Astrocyte of the spinal cord (primary cell): ENCODE data around the gene TSPEAR.

Experiments used
- DNase-seq: peaks from one replicate; pipeline ENCODE4 v3.0.0; 2011; ENCODE audit warnings: low read depth, low spot score
- H3K4me3 ChIP-seq: 2 replicates; pipeline ENCODE4 v1.5.1; 2011; ENCODE audit warnings: low read depth, mild to moderate bottlenecking, low read length, moderate library complexity
- in situ Hi-C: cut with HindIII; loops from 2 replicates; pipeline ENCODE4 v1.10.0; 2017; ENCODE audit warnings: low sequenced_read_pairs
- TF ChIP-seq, protein P1 (sequence below): IDR thresholded peaks from 2 replicates; pipeline ENCODE4 v1.5.1; 2012; ENCODE audit warnings: low read depth, mild to moderate bottlenecking, low read length, inconsistent platforms

Gene TSPEAR

DNA sequence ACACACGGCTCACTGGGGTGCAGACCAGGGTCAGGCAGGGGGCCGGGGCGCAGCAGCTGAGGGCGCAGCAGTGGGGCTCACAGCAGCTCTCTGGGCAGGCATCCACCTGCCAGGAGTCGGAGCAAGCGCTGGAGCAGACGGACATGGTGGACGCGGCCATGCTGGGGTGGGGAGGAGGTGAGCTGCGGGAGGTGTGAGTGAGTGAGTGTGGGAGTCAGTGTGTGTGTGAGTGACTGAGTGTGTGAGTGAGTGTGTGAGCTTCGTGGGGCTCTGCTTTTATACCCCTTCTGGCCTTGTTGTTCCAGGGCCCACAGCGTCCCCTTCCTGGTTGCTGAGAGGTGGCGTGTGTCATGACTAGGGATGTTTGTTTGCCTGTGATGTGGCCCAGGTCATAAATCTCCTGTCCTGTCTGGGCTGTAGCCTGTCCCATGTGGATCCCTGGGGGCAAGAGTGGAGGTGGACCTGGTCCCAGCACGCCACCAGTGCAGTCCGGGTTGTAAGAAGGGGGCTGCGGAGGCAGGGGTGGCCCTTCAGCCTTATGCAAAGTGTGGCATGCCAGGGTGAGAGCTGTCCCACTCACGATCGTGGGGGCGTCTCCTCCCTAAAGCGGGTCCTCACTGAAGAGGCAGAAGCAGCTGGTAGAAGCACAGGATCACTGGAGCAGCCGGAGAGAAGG is 171.2 kb downstream of the TSPEAR start, which contains the start of gene KRTAP10-1:
KRTAP10-1 (minus strand) TSS at position 205 of the 676 bp plus-strand sequence; CDS start at position 160, 45 bp downstream.
- no peak for DNase-seq
- TF ChIP-seq, protein P1, sequence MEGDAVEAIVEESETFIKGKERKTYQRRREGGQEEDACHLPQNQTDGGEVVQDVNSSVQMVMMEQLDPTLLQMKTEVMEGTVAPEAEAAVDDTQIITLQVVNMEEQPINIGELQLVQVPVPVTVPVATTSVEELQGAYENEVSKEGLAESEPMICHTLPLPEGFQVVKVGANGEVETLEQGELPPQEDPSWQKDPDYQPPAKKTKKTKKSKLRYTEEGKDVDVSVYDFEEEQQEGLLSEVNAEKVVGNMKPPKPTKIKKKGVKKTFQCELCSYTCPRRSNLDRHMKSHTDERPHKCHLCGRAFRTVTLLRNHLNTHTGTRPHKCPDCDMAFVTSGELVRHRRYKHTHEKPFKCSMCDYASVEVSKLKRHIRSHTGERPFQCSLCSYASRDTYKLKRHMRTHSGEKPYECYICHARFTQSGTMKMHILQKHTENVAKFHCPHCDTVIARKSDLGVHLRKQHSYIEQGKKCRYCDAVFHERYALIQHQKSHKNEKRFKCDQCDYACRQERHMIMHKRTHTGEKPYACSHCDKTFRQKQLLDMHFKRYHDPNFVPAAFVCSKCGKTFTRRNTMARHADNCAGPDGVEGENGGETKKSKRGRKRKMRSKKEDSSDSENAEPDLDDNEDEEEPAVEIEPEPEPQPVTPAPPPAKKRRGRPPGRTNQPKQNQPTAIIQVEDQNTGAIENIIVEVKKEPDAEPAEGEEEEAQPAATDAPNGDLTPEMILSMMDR: no peak
- in situ Hi-C loops: no loop called here
- no peak within 1 kb of the TSS for H3K4me3 ChIP-seq

- no peak overlapping the region for H3K4me3 ChIP-seq
- DNase-seq: no peak
- TF ChIP-seq, protein P1: no peak
- in situ Hi-C loops: no loop called here
Observed at GRCh38 chr21:44539046-44539445, 172.3 kb downstream of the TSPEAR start.

DNA sequence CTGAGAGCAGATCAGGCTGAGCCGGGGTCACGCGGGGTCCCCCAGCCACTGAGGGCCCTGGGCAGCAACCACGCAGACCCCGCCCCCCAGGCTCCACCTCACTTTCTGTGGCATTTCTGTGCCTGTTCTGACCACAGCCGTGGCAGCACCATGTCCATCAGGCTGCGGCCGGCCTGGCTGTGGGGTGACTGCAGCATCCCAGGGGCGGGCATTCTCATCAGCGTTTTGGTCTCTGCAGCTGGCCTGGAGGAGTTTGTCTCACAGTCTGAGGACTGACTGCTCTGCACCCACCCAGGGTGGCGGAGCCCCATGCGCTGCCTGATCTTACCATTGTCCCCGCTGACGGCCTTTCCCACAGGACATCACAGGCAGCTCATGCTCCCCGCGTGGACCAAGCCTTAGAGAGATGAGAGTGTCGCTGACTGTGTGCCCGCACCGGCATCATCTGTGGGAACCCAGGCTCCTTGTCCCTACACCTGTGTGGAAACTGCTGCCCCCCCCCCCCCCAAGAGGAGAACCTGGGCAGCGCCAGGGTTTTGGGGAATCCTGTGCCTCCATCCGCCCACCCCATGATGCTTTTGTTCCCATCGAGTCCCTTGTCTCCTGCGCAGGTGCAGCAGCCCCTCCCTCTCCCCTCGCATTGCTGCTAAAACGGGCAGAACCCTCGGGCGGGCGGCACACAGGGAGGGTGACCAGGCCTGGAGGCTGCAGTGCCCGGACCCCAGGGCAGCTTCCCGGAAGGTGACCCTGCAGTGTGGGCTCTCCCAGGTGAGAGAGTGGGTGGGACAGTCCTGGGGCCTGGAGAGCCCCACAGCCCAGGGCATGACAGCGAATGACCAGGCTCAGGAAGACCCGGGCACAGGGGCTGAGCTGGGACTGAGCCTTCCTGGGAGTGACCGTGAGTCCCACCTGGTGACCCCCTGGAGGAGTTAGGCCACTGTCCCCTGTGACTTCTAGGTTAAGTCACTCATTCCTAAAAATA is 173.2 kb downstream of the TSPEAR start:
- no peak overlapping the region for H3K4me3 ChIP-seq
- no peak for DNase-seq
- TF ChIP-seq, protein P1: no peak
- in situ Hi-C loops: no loop called here

- TF ChIP-seq, protein P1: no peak
- H3K4me3 ChIP-seq: no peak overlapping the region
- in situ Hi-C loops: no loop called here
- DNase-seq: no peak
Observed at GRCh38 chr21:44535963-44536362, 175.4 kb downstream of the TSPEAR start.

DNA sequence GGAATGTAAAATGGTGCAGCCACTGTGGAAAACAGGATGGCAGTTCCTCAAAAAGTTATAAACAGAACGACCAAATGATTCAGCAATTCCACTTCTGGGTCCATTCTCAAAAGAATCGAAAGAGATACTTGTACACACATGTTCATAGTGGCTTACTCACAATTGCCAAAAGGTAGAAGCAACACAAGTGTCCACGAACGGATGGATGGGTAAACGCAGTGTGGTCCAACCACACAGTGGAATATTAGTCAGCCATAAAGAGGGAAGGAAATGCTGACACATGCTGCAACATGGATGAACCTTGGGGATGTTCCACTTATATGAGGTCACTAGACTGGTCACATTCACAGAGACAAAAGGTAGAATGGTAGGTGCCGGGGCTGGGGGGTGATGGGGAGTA is 176.7 kb downstream of the TSPEAR start:
- in situ Hi-C loops: no loop called here
- no peak for DNase-seq
- TF ChIP-seq, protein P1: no peak
- H3K4me3 ChIP-seq: no peak overlapping the region

GRCh38 chr21:44533891-44534627 is 177.3 kb downstream of the TSPEAR start:
- no peak for DNase-seq
- TF ChIP-seq, protein P1: no peak
- H3K4me3 ChIP-seq: no peak overlapping the region
- in situ Hi-C loops: no loop called here
